SK-N-SH treated with all-trans-retinoic acid at 6 μM for 48 hours (cell line): Measurements from ENCODE around the gene COL16A1.

Source experiments
- ATAC-seq: fragments of 200-7000 bp; cut with Tn5 transposase; 3 replicates; pipeline ENCODE4 v1.9.1; 2020; ENCODE audit warnings: mild to moderate bottlenecking, moderate library complexity
- ARNTL ChIP-seq: fragments of 450-650 bp; formaldehyde crosslinking; IDR thresholded peaks from 2 replicates; pipeline ENCODE4 v1.5.0; 2020; ENCODE audit warnings: low read depth, mild to moderate bottlenecking, moderate library complexity, borderline replicate concordance
- BACH2 ChIP-seq: fragments of 250-450 bp; sonication (Bioruptor Pico); IDR thresholded peaks from 2 replicates; pipeline ENCODE4 v1.9.0; 2021; ENCODE audit warnings: mild to moderate bottlenecking, borderline replicate concordance
- CSDC2 ChIP-seq: fragments of 250-450 bp; sonication (Bioruptor Pico); IDR thresholded peaks from 2 replicates; pipeline ENCODE4 v1.5.0; 2020; ENCODE audit warnings: mild to moderate bottlenecking, moderate library complexity
- ESRRG ChIP-seq: fragments of 250-450 bp; sonication (Bioruptor Pico); IDR thresholded peaks from 2 replicates; pipeline ENCODE4 v1.6.1; 2021; ENCODE audit warnings: mild to moderate bottlenecking
- GLIS3 ChIP-seq: fragments of 250-450 bp; sonication (Bioruptor Pico); IDR thresholded peaks from 2 replicates; pipeline ENCODE4 v1.5.0; 2020; ENCODE audit warnings: mild to moderate bottlenecking, moderate library complexity
- ISL1 ChIP-seq: fragments of 250-450 bp; sonication (Bioruptor Pico); IDR thresholded peaks from 2 replicates; pipeline ENCODE4 v2.1.2; 2022; ENCODE audit warnings: mild to moderate bottlenecking, moderate library complexity
- OSR1 ChIP-seq: fragments of 250-450 bp; sonication (Bioruptor Pico); IDR thresholded peaks from 2 replicates; pipeline ENCODE4 v1.8.0; 2022; ENCODE audit warnings: moderate library complexity, mild to moderate bottlenecking, inconsistent platforms
- PPARA ChIP-seq: fragments of 250-450 bp; sonication (Bioruptor Pico); IDR thresholded peaks from 2 replicates; pipeline ENCODE4 v1.5.0; 2020; ENCODE audit warnings: mild to moderate bottlenecking, borderline replicate concordance
- RARB ChIP-seq: fragments of 250-450 bp; sonication (Bioruptor Pico); IDR thresholded peaks from 2 replicates; pipeline ENCODE4 v1.8.0; 2021; ENCODE audit warnings: mild to moderate bottlenecking, moderate library complexity
- SNAI2 ChIP-seq: fragments of 250-450 bp; sonication (Bioruptor Pico); IDR thresholded peaks from 2 replicates; pipeline ENCODE4 v1.5.0; 2020; ENCODE audit warnings: mild to moderate bottlenecking, moderate library complexity
- TOX ChIP-seq: fragments of 250-450 bp; sonication (Bioruptor Pico); IDR thresholded peaks from 2 replicates; pipeline ENCODE4 v1.8.0; 2021; ENCODE audit warnings: mild to moderate bottlenecking, moderate library complexity, borderline replicate concordance
- ZC3H10 ChIP-seq: fragments of 250-450 bp; sonication (Bioruptor Pico); IDR thresholded peaks from 2 replicates; pipeline ENCODE4 v1.5.1; 2021; ENCODE audit warnings: mild to moderate bottlenecking, moderate library complexity
- ZFP3 ChIP-seq: fragments of 250-450 bp; sonication (Bioruptor Pico); IDR thresholded peaks from 2 replicates; pipeline ENCODE4 v1.5.0; 2020; ENCODE audit warnings: mild to moderate bottlenecking, moderate library complexity
- ZFP30 ChIP-seq: fragments of 450-650 bp; formaldehyde crosslinking; IDR thresholded peaks from 2 replicates; pipeline ENCODE4 v1.5.0; 2022; ENCODE audit warnings: mild to moderate bottlenecking, moderate library complexity
- ZNF565 ChIP-seq: fragments of 450-650 bp; formaldehyde crosslinking; conservative IDR thresholded peaks from 2 replicates; pipeline ENCODE4 v1.5.0; 2020; ENCODE audit warnings: low read depth, mild to moderate bottlenecking, moderate library complexity
- ZNF70 ChIP-seq: fragments of 450-650 bp; formaldehyde crosslinking; IDR thresholded peaks from 2 replicates; pipeline ENCODE4 v1.5.0; 2020; ENCODE audit warnings: mild to moderate bottlenecking, moderate library complexity
- TF ChIP-seq, protein P1 (sequence below): fragments of 250-450 bp; sonication (Bioruptor Pico); IDR thresholded peaks from 2 replicates; pipeline ENCODE4 v1.8.0; 2021; ENCODE audit warnings: low read depth, mild to moderate bottlenecking, moderate library complexity, borderline replicate concordance
- TF ChIP-seq, protein P2 (sequence below): fragments of 250-450 bp; sonication (Bioruptor Pico); IDR thresholded peaks from 2 replicates; pipeline ENCODE4 v1.5.1; 2021; ENCODE audit warnings: mild to moderate bottlenecking, moderate library complexity
- TF ChIP-seq, protein P3 (sequence below): fragments of 250-450 bp; sonication (Bioruptor Pico); IDR thresholded peaks from 2 replicates; pipeline ENCODE4 v1.5.0; 2020; ENCODE audit warnings: mild to moderate bottlenecking, moderate library complexity
- TF ChIP-seq, protein P4 (sequence below): fragments of 250-450 bp; sonication (Bioruptor Pico); IDR thresholded peaks from 2 replicates; pipeline ENCODE4 v1.8.0; 2020; ENCODE audit warnings: mild to moderate bottlenecking, moderate library complexity, borderline replicate concordance
- TF ChIP-seq, protein P5 (sequence below): fragments of 250-450 bp; sonication (Bioruptor Pico); IDR thresholded peaks from 2 replicates; pipeline ENCODE4 v1.5.1; 2020; ENCODE audit warnings: low read depth, mild to moderate bottlenecking, moderate library complexity

COL16A1 gene

DNA sequence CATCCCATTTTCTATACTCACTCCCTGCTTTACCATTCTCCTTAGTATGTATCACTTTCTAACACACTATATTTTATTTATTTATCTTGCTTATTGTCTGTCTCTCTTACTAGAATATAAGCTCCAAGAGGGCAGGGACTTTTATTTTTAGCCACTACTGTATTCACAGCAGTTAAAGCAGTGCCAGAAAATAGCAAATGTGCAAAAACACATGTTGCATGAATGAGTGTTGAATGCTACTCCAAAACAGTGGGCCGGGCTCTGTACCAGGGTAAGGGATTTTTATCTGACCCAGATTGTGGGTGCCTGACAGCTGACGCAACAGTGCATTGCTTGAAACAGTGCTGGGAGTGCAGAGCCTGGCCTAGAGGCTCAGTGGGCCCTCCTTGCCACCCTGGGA lies 24.7 kb downstream of the COL16A1 start:
- TF ChIP-seq ARNTL (CRISPR knock-in tag), result no peak
- TF ChIP-seq ZNF70 (CRISPR knock-in tag), result no peak
- TF ChIP-seq CSDC2 (CRISPR knock-in tag), result no peak
- TF ChIP-seq ISL1 (CRISPR knock-in tag), result no peak
- TF ChIP-seq, protein P1, sequence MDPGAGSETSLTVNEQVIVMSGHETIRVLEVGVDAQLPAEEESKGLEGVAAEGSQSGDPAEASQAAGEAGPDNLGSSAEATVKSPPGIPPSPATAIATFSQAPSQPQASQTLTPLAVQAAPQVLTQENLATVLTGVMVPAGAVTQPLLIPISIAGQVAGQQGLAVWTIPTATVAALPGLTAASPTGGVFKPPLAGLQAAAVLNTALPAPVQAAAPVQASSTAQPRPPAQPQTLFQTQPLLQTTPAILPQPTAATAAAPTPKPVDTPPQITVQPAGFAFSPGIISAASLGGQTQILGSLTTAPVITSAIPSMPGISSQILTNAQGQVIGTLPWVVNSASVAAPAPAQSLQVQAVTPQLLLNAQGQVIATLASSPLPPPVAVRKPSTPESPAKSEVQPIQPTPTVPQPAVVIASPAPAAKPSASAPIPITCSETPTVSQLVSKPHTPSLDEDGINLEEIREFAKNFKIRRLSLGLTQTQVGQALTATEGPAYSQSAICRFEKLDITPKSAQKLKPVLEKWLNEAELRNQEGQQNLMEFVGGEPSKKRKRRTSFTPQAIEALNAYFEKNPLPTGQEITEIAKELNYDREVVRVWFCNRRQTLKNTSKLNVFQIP (CRISPR knock-in tag), result no peak
- no peak for TF ChIP-seq SNAI2 (CRISPR knock-in tag)
- TF ChIP-seq ZFP3 (CRISPR knock-in tag), result no peak
- TF ChIP-seq, protein P2, sequence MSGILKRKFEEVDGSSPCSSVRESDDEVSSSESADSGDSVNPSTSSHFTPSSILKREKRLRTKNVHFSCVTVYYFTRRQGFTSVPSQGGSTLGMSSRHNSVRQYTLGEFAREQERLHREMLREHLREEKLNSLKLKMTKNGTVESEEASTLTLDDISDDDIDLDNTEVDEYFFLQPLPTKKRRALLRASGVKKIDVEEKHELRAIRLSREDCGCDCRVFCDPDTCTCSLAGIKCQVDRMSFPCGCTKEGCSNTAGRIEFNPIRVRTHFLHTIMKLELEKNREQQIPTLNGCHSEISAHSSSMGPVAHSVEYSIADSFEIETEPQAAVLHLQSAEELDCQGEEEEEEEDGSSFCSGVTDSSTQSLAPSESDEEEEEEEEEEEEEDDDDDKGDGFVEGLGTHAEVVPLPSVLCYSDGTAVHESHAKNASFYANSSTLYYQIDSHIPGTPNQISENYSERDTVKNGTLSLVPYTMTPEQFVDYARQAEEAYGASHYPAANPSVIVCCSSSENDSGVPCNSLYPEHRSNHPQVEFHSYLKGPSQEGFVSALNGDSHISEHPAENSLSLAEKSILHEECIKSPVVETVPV (CRISPR knock-in tag), result no peak
- TF ChIP-seq, protein P3, sequence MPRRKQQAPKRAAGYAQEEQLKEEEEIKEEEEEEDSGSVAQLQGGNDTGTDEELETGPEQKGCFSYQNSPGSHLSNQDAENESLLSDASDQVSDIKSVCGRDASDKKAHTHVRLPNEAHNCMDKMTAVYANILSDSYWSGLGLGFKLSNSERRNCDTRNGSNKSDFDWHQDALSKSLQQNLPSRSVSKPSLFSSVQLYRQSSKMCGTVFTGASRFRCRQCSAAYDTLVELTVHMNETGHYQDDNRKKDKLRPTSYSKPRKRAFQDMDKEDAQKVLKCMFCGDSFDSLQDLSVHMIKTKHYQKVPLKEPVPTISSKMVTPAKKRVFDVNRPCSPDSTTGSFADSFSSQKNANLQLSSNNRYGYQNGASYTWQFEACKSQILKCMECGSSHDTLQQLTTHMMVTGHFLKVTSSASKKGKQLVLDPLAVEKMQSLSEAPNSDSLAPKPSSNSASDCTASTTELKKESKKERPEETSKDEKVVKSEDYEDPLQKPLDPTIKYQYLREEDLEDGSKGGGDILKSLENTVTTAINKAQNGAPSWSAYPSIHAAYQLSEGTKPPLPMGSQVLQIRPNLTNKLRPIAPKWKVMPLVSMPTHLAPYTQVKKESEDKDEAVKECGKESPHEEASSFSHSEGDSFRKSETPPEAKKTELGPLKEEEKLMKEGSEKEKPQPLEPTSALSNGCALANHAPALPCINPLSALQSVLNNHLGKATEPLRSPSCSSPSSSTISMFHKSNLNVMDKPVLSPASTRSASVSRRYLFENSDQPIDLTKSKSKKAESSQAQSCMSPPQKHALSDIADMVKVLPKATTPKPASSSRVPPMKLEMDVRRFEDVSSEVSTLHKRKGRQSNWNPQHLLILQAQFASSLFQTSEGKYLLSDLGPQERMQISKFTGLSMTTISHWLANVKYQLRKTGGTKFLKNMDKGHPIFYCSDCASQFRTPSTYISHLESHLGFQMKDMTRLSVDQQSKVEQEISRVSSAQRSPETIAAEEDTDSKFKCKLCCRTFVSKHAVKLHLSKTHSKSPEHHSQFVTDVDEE (CRISPR knock-in tag), result no peak
- no peak for TF ChIP-seq ZFP30 (CRISPR knock-in tag)
- TF ChIP-seq, protein P4, sequence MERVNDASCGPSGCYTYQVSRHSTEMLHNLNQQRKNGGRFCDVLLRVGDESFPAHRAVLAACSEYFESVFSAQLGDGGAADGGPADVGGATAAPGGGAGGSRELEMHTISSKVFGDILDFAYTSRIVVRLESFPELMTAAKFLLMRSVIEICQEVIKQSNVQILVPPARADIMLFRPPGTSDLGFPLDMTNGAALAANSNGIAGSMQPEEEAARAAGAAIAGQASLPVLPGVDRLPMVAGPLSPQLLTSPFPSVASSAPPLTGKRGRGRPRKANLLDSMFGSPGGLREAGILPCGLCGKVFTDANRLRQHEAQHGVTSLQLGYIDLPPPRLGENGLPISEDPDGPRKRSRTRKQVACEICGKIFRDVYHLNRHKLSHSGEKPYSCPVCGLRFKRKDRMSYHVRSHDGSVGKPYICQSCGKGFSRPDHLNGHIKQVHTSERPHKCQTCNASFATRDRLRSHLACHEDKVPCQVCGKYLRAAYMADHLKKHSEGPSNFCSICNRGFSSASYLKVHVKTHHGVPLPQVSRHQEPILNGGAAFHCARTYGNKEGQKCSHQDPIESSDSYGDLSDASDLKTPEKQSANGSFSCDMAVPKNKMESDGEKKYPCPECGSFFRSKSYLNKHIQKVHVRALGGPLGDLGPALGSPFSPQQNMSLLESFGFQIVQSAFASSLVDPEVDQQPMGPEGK (CRISPR knock-in tag), result no peak
- TF ChIP-seq PPARA, result no peak
- TF ChIP-seq OSR1 (CRISPR knock-in tag), result no peak
- ATAC-seq, result no peak

DNA sequence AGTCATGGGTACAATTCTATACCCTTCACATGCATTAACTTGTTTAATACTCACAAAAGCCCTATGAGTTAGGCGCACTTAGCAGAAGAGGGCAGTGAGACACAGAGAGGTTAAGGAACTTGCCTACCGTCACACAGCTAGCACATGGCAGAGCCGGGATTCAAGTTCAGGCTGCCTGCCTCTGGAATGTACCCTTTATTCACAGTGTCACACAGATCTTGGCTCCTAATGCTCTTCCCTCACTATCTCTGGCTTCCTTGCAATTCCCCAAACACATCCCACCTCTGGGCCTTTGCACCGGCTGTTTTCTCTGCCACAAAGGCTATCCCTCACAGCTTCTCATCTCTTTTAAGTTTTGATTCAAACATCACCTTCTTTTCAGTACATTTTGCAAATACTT lies 25.1 kb downstream of the COL16A1 start:
- TF ChIP-seq ZC3H10 (CRISPR knock-in tag) (no peak), SNAI2 (CRISPR knock-in tag) (no peak), PPARA (no peak), ZNF70 (CRISPR knock-in tag) (no peak), ARNTL (CRISPR knock-in tag) (no peak), CSDC2 (CRISPR knock-in tag) (no peak), BACH2 (CRISPR knock-in tag) (no peak), TOX (CRISPR knock-in tag) (no peak), ZNF565 (CRISPR knock-in tag) (no peak), GLIS3 (CRISPR knock-in tag) (no peak), RARB (CRISPR knock-in tag) (no peak), ZFP3 (CRISPR knock-in tag) (no peak), ESRRG (CRISPR knock-in tag) (no peak), ZFP30 (CRISPR knock-in tag) (no peak)
- TF ChIP-seq, protein P3 (CRISPR knock-in tag), result no peak
- TF ChIP-seq, protein P4 (CRISPR knock-in tag), result no peak
- TF ChIP-seq, protein P1 (CRISPR knock-in tag), result no peak
- TF ChIP-seq, protein P5, sequence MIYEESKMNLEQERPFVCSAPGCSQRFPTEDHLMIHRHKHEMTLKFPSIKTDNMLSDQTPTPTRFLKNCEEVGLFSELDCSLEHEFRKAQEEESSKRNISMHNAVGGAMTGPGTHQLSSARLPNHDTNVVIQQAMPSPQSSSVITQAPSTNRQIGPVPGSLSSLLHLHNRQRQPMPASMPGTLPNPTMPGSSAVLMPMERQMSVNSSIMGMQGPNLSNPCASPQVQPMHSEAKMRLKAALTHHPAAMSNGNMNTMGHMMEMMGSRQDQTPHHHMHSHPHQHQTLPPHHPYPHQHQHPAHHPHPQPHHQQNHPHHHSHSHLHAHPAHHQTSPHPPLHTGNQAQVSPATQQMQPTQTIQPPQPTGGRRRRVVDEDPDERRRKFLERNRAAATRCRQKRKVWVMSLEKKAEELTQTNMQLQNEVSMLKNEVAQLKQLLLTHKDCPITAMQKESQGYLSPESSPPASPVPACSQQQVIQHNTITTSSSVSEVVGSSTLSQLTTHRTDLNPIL (CRISPR knock-in tag), result no peak
- TF ChIP-seq, protein P2 (CRISPR knock-in tag), result no peak
- ATAC-seq, result no peak
